SK-N-SH (cell line): ENCODE results near the gene C1QL4. TPM values are rescaled to one million over a fixed set of nuclear protein-coding genes. Genes with fewer than 3 reads are reported as not detected.

ENCODE experiments used
- CTCF ChIA-PET: fragments of 300-600, 350-600 bp; formaldehyde crosslinking; extraction: SDS; loops from one replicate; lab custom pipeline; 2021; lab: Yijun Ruan, JAX
- POLR2A ChIA-PET: fragments of 350-600 bp; sonication (Branson Sonifier 250); formaldehyde crosslinking; extraction: SDS; loops from one replicate; lab custom pipeline; 2020; ENCODE audit warnings: antibody characterized with exemption, inconsistent platforms; lab: Yijun Ruan, JAX
- DNase-seq: peaks from one replicate; pipeline ENCODE4 v3.0.0; 2012
- H2AFZ ChIP-seq: fragments of 200-600 bp; sonication (generic); 2 replicates; pipeline ENCODE4 v1.8.1; 2016; ENCODE audit warnings: antibody characterized with exemption, mild to moderate bottlenecking, low read depth
- H3F3A ChIP-seq: fragments of 200-600 bp; sonication (generic); replicated peaks from 2 replicates; pipeline ENCODE3; 2016; ENCODE audit warnings: antibody characterized with exemption, mild to moderate bottlenecking; ENCODE audit not compliant: insufficient read depth
- H3K27ac ChIP-seq, 2 experiments: fragments of 200-500 bp in 1 of 2; fragments of 200-600 bp in 1 of 2; sonication (Bioruptor generic) in 1 of 2; sonication (generic), shearing (Covaris generic) in 1 of 2; 2 replicates each; pipeline versions ENCODE4 v1.5.1 to v1.6.1; 2014 to 2016; ENCODE audit warnings: low read depth in 2 of 2, inconsistent platforms in 1 of 2, low read length in 1 of 2, mild to moderate bottlenecking in 1 of 2, mixed read lengths in 1 of 2
- H3K27me3 ChIP-seq: fragments of 200-600 bp; sonication (generic), shearing (Covaris generic); 2 replicates; pipeline ENCODE4 v1.6.1; 2016; ENCODE audit warnings: mixed run types; ENCODE audit not compliant: insufficient read depth
- H3K36me3 ChIP-seq, 2 experiments: fragments of 200-500 bp in 1 of 2; fragments of 200-600 bp in 1 of 2; sonication (Bioruptor generic) in 1 of 2; sonication (generic) in 1 of 2; replicated peaks in 1 of 2; 2 replicates each; pipeline versions ENCODE3 to v1.5.1; 2014 to 2016; ENCODE audit warnings: low read length in 1 of 2, mild to moderate bottlenecking in 1 of 2; ENCODE audit not compliant: insufficient read depth in 2 of 2, control insufficient read depth in 1 of 2
- H3K4me1 ChIP-seq, 2 experiments: fragments of 200-500 bp in 1 of 2; fragments of 200-600 bp in 1 of 2; sonication (Bioruptor generic) in 1 of 2; sonication (generic), shearing (Covaris generic) in 1 of 2; 2 replicates each; pipeline versions ENCODE4 v1.5.1 to v1.6.1; 2014 to 2016; ENCODE audit warnings: low read depth in 1 of 2, low read length in 1 of 2, mixed run types in 1 of 2; ENCODE audit not compliant: insufficient read depth in 2 of 2, control insufficient read depth in 1 of 2
- H3K4me2 ChIP-seq: fragments of 200-600 bp; sonication (generic), shearing (Covaris generic); 2 replicates; pipeline ENCODE4 v1.6.1; 2017; ENCODE audit warnings: mixed run types
- H3K4me3 ChIP-seq, 2 experiments: fragments of 200-500 bp in 1 of 2; fragments of 200-600 bp in 1 of 2; sonication (Bioruptor generic) in 1 of 2; sonication (generic), shearing (Covaris generic) in 1 of 2; 2 replicates each; pipeline versions ENCODE4 v1.5.1 to v1.8.1; 2014 to 2016; ENCODE audit warnings: low read depth in 2 of 2, inconsistent platforms in 1 of 2, low read length in 1 of 2, mild to moderate bottlenecking in 1 of 2, mixed read lengths in 1 of 2, moderate library complexity in 1 of 2
- H3K79me2 ChIP-seq: fragments of 200-600 bp; sonication (generic); 2 replicates; pipeline ENCODE4 v1.8.1; 2017; ENCODE audit warnings: mild to moderate bottlenecking; ENCODE audit not compliant: insufficient read depth
- H3K9ac ChIP-seq: fragments of 200-600 bp; sonication (generic); 2 replicates; pipeline ENCODE4 v1.6.1; 2017; ENCODE audit warnings: mixed run types
- H3K9me2 ChIP-seq: fragments of 200-600 bp; sonication (generic); 2 replicates; pipeline ENCODE4 v1.6.1; 2017; ENCODE audit warnings: mixed run types
- H3K9me3 ChIP-seq: fragments of 200-600 bp; sonication (generic); 2 replicates; pipeline ENCODE4 v1.6.1; 2017; ENCODE audit warnings: mixed run types, mild to moderate bottlenecking, moderate library complexity
- H4K20me1 ChIP-seq: fragments of 200-600 bp; sonication (generic); 2 replicates; pipeline ENCODE4 v1.6.1; 2017; ENCODE audit warnings: mild to moderate bottlenecking, mixed run types; ENCODE audit not compliant: insufficient read depth
- ELF1 ChIP-seq: IDR thresholded peaks from 2 replicates; pipeline ENCODE4 v1.4.0; 2012
- EP300 ChIP-seq, 2 experiments: IDR thresholded peaks; 2 replicates each; pipeline versions ENCODE4 v1.4.0 to v1.6.1; 2012; ENCODE audit warnings: borderline replicate concordance in 1 of 2, low read depth in 1 of 2, low read length in 1 of 2
- EZH2phosphoT487 ChIP-seq: fragments of 200-600 bp; sonication (generic); IDR thresholded peaks from 2 replicates; pipeline ENCODE4 v1.6.1; 2017; ENCODE audit warnings: low read depth, mixed run types, mild to moderate bottlenecking, antibody characterized with exemption, moderate library complexity, borderline replicate concordance
- MEF2A ChIP-seq: IDR thresholded peaks from 2 replicates; pipeline ENCODE4 v1.4.0; 2012; ENCODE audit warnings: low read depth, borderline replicate concordance
- NFIC ChIP-seq: IDR thresholded peaks from 2 replicates; pipeline ENCODE4 v1.4.0; 2012; ENCODE audit warnings: borderline replicate concordance
- PBX3 ChIP-seq: IDR thresholded peaks from 2 replicates; pipeline ENCODE4; 2012
- RCOR1 ChIP-seq: fragments of 150-350 bp; IDR thresholded peaks from 2 replicates; pipeline ENCODE4 v1.6.1; 2017; ENCODE audit warnings: antibody characterized with exemption, low read length
- RFX5 ChIP-seq: IDR thresholded peaks from 2 replicates; pipeline ENCODE4 v1.6.1; 2012; ENCODE audit warnings: mild to moderate bottlenecking, improper control_type of control experiment, low read length
- RXRA ChIP-seq: IDR thresholded peaks from 2 replicates; pipeline ENCODE4 v1.4.0; 2012; ENCODE audit warnings: low read depth, mild to moderate bottlenecking, borderline replicate concordance
- SMC3 ChIP-seq: IDR thresholded peaks from 2 replicates; pipeline ENCODE4 v1.6.1; 2012; ENCODE audit warnings: low read depth, low read length, improper control_type of control experiment
- WGBS: methylation state at CpG from one replicate; pipeline ENCODE4 v1.1.6; 2017; ENCODE audit warnings: low lambda C conversion rate; 5-methylcytosine and 5-hydroxymethylcytosine counted together
- polyA plus RNA-seq, 3 experiments: library from polyadenylated mRNA; depleted of rRNA; stranded (reverse); fragments of >200 nt; gene quantifications; 2 replicates each; pipeline ENCODE4 v1.2.3, GENCODE V29; 2012
- TF ChIP-seq, protein P1 (sequence below): IDR thresholded peaks from 2 replicates; pipeline ENCODE4 v1.6.1; 2012; ENCODE audit warnings: mild to moderate bottlenecking, low read depth, low read length, moderate library complexity
- TF ChIP-seq, protein P2 (sequence below): IDR thresholded peaks from 2 replicates; pipeline ENCODE4 v1.4.0; 2012; ENCODE audit warnings: low read depth

The C1QL4 gene
- polyA plus RNA-seq, 1 of the 3 experiments (the other 2 are of a cell fraction) = 14.6 TPM

DNA sequence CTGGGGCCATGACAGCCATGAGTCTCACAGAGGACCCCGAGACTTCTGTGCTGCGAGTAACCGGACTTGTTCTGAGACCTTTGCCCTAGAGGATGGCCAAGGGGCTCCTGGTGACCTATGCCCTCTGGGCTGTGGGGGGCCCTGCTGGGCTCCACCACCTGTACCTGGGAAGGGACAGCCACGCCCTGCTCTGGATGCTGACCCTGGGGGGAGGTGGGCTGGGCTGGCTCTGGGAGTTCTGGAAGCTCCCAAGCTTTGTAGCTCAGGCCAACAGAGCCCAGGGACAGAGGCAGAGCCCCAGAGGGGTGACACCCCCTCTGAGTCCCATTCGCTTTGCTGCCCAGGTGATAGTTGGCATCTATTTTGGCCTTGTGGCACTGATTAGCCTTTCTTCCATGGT lies 11.8 kb upstream of the C1QL4 start:
- DNase-seq = no peak
- Histone ChIP-seq H3K9me3 (no peaks in the 10 kb centered on the region), H4K20me1 (no peaks in the 10 kb centered on the region), H3K9ac (no peak overlapping the region), H3F3A (peaks cover 5% of the 10 kb centered on the region), H3K27me3 (peaks cover 5% of the 10 kb centered on the region; the same call in 1 of the 2 replicates), H3K9me2 (no peaks in the 10 kb centered on the region), H3K4me1 (peaks cover 15 to 27% of the 10 kb centered on the region in 2 experiments; a peak in 2 of 4 replicates), H3K27ac (no peak overlapping the region), H3K4me2 (peak overlapping the region; percentile 58; the same call in 1 of the 2 replicates), H3K4me3 (no peak overlapping the region), H2AFZ (no peak overlapping the region), H3K36me3 (no peaks in the 10 kb centered on the region), H3K79me2 (no peaks in the 10 kb centered on the region)
- ChIA-PET POLR2A (no interaction called here), CTCF (interaction anchor here (1.3 to 10.6 kb wide), 12 partner anchors 10 to 233 kb away, joined by 3 to 256 read pairs (median 25); partner anchors contain the start of genes C1QL4 and PRPH)
- TF ChIP-seq, protein P1, sequence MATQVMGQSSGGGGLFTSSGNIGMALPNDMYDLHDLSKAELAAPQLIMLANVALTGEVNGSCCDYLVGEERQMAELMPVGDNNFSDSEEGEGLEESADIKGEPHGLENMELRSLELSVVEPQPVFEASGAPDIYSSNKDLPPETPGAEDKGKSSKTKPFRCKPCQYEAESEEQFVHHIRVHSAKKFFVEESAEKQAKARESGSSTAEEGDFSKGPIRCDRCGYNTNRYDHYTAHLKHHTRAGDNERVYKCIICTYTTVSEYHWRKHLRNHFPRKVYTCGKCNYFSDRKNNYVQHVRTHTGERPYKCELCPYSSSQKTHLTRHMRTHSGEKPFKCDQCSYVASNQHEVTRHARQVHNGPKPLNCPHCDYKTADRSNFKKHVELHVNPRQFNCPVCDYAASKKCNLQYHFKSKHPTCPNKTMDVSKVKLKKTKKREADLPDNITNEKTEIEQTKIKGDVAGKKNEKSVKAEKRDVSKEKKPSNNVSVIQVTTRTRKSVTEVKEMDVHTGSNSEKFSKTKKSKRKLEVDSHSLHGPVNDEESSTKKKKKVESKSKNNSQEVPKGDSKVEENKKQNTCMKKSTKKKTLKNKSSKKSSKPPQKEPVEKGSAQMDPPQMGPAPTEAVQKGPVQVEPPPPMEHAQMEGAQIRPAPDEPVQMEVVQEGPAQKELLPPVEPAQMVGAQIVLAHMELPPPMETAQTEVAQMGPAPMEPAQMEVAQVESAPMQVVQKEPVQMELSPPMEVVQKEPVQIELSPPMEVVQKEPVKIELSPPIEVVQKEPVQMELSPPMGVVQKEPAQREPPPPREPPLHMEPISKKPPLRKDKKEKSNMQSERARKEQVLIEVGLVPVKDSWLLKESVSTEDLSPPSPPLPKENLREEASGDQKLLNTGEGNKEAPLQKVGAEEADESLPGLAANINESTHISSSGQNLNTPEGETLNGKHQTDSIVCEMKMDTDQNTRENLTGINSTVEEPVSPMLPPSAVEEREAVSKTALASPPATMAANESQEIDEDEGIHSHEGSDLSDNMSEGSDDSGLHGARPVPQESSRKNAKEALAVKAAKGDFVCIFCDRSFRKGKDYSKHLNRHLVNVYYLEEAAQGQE = no peak
- TF ChIP-seq RFX5 (no peak), NFIC (no peak), SMC3 (no peak), RCOR1 (no peak), PBX3 (no peak), EZH2phosphoT487 (no peak), RXRA (no peak), EP300 (IDR thresholded peaks at IDR 0.05; ENCODE audit: borderline replicate concordance in 1 of 2, low read depth in 1 of 2, low read length in 1 of 2) (no peak), ELF1 (no peak), MEF2A (no peak)
- TF ChIP-seq, protein P2, sequence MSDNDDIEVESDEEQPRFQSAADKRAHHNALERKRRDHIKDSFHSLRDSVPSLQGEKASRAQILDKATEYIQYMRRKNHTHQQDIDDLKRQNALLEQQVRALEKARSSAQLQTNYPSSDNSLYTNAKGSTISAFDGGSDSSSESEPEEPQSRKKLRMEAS = no peak
- 95% methylated on average over 3 of the region's 5 CpGs for whole genome bisulfite sequencing
